Measurements from ENCODE around the gene IDH3G.

DNA sequence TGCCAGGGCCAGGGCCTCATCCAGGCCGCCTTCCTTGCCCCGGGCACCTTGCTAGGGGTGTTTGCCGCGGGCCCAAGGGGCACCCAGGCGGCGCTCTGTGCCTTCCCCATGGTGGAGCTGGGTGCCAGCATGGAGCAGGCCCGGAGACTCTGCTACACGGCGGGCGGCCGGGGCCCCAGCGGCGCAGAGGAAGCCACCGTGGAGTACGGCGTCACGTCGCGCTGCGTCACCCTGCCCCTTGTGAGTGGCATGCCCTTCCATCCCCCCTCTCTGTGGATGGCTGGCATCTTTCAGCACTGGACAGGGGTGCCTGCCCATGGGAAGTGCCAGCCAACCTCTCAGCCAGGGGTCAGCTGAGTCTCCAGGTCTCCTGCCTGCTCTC lies 26.5 kb downstream of the IDH3G start:
- TF ChIP-seq, protein P1, sequence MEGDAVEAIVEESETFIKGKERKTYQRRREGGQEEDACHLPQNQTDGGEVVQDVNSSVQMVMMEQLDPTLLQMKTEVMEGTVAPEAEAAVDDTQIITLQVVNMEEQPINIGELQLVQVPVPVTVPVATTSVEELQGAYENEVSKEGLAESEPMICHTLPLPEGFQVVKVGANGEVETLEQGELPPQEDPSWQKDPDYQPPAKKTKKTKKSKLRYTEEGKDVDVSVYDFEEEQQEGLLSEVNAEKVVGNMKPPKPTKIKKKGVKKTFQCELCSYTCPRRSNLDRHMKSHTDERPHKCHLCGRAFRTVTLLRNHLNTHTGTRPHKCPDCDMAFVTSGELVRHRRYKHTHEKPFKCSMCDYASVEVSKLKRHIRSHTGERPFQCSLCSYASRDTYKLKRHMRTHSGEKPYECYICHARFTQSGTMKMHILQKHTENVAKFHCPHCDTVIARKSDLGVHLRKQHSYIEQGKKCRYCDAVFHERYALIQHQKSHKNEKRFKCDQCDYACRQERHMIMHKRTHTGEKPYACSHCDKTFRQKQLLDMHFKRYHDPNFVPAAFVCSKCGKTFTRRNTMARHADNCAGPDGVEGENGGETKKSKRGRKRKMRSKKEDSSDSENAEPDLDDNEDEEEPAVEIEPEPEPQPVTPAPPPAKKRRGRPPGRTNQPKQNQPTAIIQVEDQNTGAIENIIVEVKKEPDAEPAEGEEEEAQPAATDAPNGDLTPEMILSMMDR (IDR thresholded peaks at IDR 0.05 in 8 of 11, conservative IDR thresholded peaks at IDR 0.05 in 3 of 11), result no peak
- TF ChIP-seq POLR2A (IDR thresholded peaks at IDR 0.05) (no peak), POLR2AphosphoS5 (IDR thresholded peaks at IDR 0.05) (no peak)

All from spleen (tissue), 7 donors.